NCI-H446 (cell line): ENCODE measurements around the gene SYT9.
A peak's percentile ranks its signal among the peaks of the same experiment; 100 is the strongest.
"Not testable (repeated sequence)": the region's sequence is repeated elsewhere in the genome, so short reads cannot be mapped to it uniquely, and the experiment has no call there.

Experiments used
- DNase-seq, 2 experiments: peaks; one replicate each; lab custom pipeline; 2025; lab: John Stamatoyannopoulos, UW

The SYT9 gene

GRCh38 chr11:7506243-7506642 lies 254.5 kb downstream of the SYT9 start:
- no peak for DNase-seq

GRCh38 chr11:7508087-7508486 lies 256.4 kb downstream of the SYT9 start:
- no peak for DNase-seq

- DNase-seq = no peak
These were observed 258.3 kb downstream of the SYT9 start for GRCh38 chr11:7509966-7510365.

GRCh38 chr11:7511401-7511800 lies 259.7 kb downstream of the SYT9 start:
- peak; percentile 5 to 42 for DNase-seq

- DNase-seq = no peak
These were observed 261.0 kb downstream of the SYT9 start for GRCh38 chr11:7512525-7513233.

GRCh38 chr11:7513234-7514098 lies 261.8 kb downstream of the SYT9 start, which contains the start of gene PPFIBP2:
Gene PPFIBP2 (plus strand): TSS chr11:7513999. CDS start chr11:7549476, 35,477 bp downstream.
- peak; percentile 42 to 77 for DNase-seq

- DNase-seq = no peak
These were observed 262.4 kb downstream of the SYT9 start for GRCh38 chr11:7514099-7514591.

- DNase-seq = no peak
These were observed 263.8 kb downstream of the SYT9 start for GRCh38 chr11:7515447-7515886.

- no peak for DNase-seq
These were observed 264.8 kb downstream of the SYT9 start for GRCh38 chr11:7516475-7516874.

GRCh38 chr11:7517743-7518142 lies 266.0 kb downstream of the SYT9 start:
- not testable (repeated sequence) for DNase-seq
